SHP77 (cell line): ENCODE measurements around the gene ZCCHC24.
"Not testable (repeated sequence)": the region's sequence is repeated elsewhere in the genome, so short reads cannot be mapped to it uniquely, and the experiment has no call there.

ENCODE experiments used
- DNase-seq, 2 experiments: peaks; one replicate each; lab custom pipeline; 2025; lab: John Stamatoyannopoulos, UW

The ZCCHC24 gene

GRCh38 chr10:79472449-79472848 lies 27.0 kb upstream of the ZCCHC24 start:
- DNase-seq: no peak

- no peak for DNase-seq
Observed at GRCh38 chr10:79471776-79472175, 26.4 kb upstream of the ZCCHC24 start.

- DNase-seq: no peak
Observed at GRCh38 chr10:79470096-79470495, 24.7 kb upstream of the ZCCHC24 start.

- no peak for DNase-seq
Observed at GRCh38 chr10:79468841-79469585, 23.6 kb upstream of the ZCCHC24 start.

GRCh38 chr10:79468015-79468560 lies 22.7 kb upstream of the ZCCHC24 start:
- DNase-seq: no peak

- no peak for DNase-seq
Observed at GRCh38 chr10:79465341-79465740, 19.9 kb upstream of the ZCCHC24 start.

GRCh38 chr10:79463578-79464496 lies 18.4 kb upstream of the ZCCHC24 start:
- DNase-seq: no peak

GRCh38 chr10:79460687-79461086 lies 15.3 kb upstream of the ZCCHC24 start:
- DNase-seq: no peak

GRCh38 chr10:79459243-79459642 lies 13.8 kb upstream of the ZCCHC24 start:
- DNase-seq: no peak

GRCh38 chr10:79458483-79458882 lies 13.1 kb upstream of the ZCCHC24 start:
- no peak for DNase-seq

- no peak for DNase-seq
Observed at GRCh38 chr10:79457256-79457785, 11.9 kb upstream of the ZCCHC24 start.

GRCh38 chr10:79454259-79454658 lies 8.8 kb upstream of the ZCCHC24 start:
- DNase-seq: no peak

- DNase-seq: no peak
Observed at GRCh38 chr10:79453392-79453791, 8.0 kb upstream of the ZCCHC24 start.

- no peak for DNase-seq
Observed at GRCh38 chr10:79452174-79452611, 6.8 kb upstream of the ZCCHC24 start.

- no peak for DNase-seq
Observed at GRCh38 chr10:79451046-79451699, 5.7 kb upstream of the ZCCHC24 start.

- DNase-seq: no peak
Observed at GRCh38 chr10:79449181-79450146, 4.0 kb upstream of the ZCCHC24 start.

- no peak for DNase-seq
Observed at GRCh38 chr10:79448732-79449049, 3.3 kb upstream of the ZCCHC24 start.

GRCh38 chr10:79447911-79448731 lies 2.7 kb upstream of the ZCCHC24 start:
- DNase-seq: no peak

GRCh38 chr10:79447249-79447648 lies 1.8 kb upstream of the ZCCHC24 start:
- not testable (repeated sequence) for DNase-seq

GRCh38 chr10:79446758-79447084 lies 1.3 kb upstream of the ZCCHC24 start:
- no peak for DNase-seq
